Hepatocyte (in vitro differentiated cells): ENCODE measurements around the gene RUNX1. TPM values are rescaled to one million over a fixed set of nuclear protein-coding genes. Genes with fewer than 3 reads are reported as not detected.

ENCODE experiments used
- DNase-seq: peaks from one replicate; pipeline ENCODE4 v3.0.0-alpha.2; 2016; ENCODE audit warnings: low spot score
- H2AFZ ChIP-seq: fragments of 200-600 bp; sonication (generic); 2 replicates; pipeline ENCODE4 v1.6.0; 2016; ENCODE audit warnings: antibody characterized with exemption, mild to moderate bottlenecking
- H3K27ac ChIP-seq: fragments of 200-600 bp; sonication (generic); 2 replicates; pipeline ENCODE4 v1.5.1; 2016; ENCODE audit warnings: mild to moderate bottlenecking
- H3K27me3 ChIP-seq: fragments of 200-600 bp; sonication (generic); 2 replicates; pipeline ENCODE4 v1.6.1; 2016
- H3K36me3 ChIP-seq: fragments of 200-600 bp; sonication (generic); replicated peaks from 2 replicates; pipeline ENCODE4 v1.5.1; 2016; ENCODE audit warnings: low read depth; ENCODE audit not compliant: insufficient read depth
- H3K4me1 ChIP-seq: fragments of 200-600 bp; sonication (generic); 2 replicates; pipeline ENCODE4 v1.5.1; 2016; ENCODE audit warnings: mild to moderate bottlenecking, moderate library complexity; ENCODE audit not compliant: insufficient read depth
- H3K4me2 ChIP-seq: fragments of 200-600 bp; sonication (generic); 2 replicates; pipeline ENCODE4 v1.6.0; 2016
- H3K4me3 ChIP-seq: fragments of 200-600 bp; sonication (generic); 2 replicates; pipeline ENCODE4 v1.5.1; 2016; ENCODE audit warnings: mild to moderate bottlenecking
- H3K79me2 ChIP-seq: fragments of 200-600 bp; sonication (generic); 2 replicates; pipeline ENCODE4 v1.6.0; 2017; ENCODE audit warnings: mild to moderate bottlenecking
- H3K9me2 ChIP-seq: fragments of 200-600 bp; sonication (generic); replicated peaks from 2 replicates; pipeline ENCODE4 v1.6.0; 2017; ENCODE audit warnings: mild to moderate bottlenecking; ENCODE audit not compliant: insufficient read depth
- H3K9me3 ChIP-seq: fragments of 200-600 bp; sonication (generic); 2 replicates; pipeline ENCODE4 v1.5.1; 2016; ENCODE audit warnings: low read depth, mild to moderate bottlenecking
- H4K20me1 ChIP-seq: fragments of 200-600 bp; sonication (generic); 2 replicates; pipeline ENCODE4 v1.6.0; 2016; ENCODE audit warnings: mild to moderate bottlenecking; ENCODE audit not compliant: insufficient read depth, poor library complexity, severe bottlenecking
- EZH2 ChIP-seq: fragments of 200-600 bp; sonication (generic); IDR thresholded peaks from 2 replicates; pipeline ENCODE4 v1.6.1; 2016; ENCODE audit warnings: antibody characterized with exemption, mild to moderate bottlenecking, borderline replicate concordance
- EZH2phosphoT487 ChIP-seq: fragments of 200-600 bp; sonication (generic); IDR thresholded peaks from one replicate; pipeline ENCODE4 v1.6.1; 2018; ENCODE audit warnings: antibody characterized with exemption, mild to moderate bottlenecking, low read depth, moderate library complexity; ENCODE audit not compliant: unreplicated experiment, severe bottlenecking
- WGBS: methylation state at CpG from one replicate; pipeline ENCODE4 v1.1.6; 2016; ENCODE audit warnings: low lambda C conversion rate; ENCODE audit errors: missing lambda C conversion rate; 5-methylcytosine and 5-hydroxymethylcytosine counted together
- polyA plus RNA-seq: library from polyadenylated mRNA; unstranded; fragments of >200 nt; fragmentation: Nextera tagmentation; extraction: Ambion mirVana; gene quantifications from 2 replicates; pipeline ENCODE4 v1.2.1, GENCODE V29; 2016
- total RNA-seq: library from RNA; depleted of rRNA; stranded (reverse); fragments of >200 nt; gene quantifications from 2 replicates; pipeline ENCODE4 v1.2.3, GENCODE V29; 2014
- TF ChIP-seq, protein P1 (sequence below): fragments of 200-600 bp; sonication (generic); IDR thresholded peaks from 2 replicates; pipeline ENCODE4 v1.5.1; 2016; ENCODE audit warnings: antibody characterized with exemption, mild to moderate bottlenecking; ENCODE audit not compliant: poor library complexity

Gene RUNX1
- total and polyA plus RNA-seq, 2 experiments from 2014 or later: 8.5 to 10.9 TPM

DNA sequence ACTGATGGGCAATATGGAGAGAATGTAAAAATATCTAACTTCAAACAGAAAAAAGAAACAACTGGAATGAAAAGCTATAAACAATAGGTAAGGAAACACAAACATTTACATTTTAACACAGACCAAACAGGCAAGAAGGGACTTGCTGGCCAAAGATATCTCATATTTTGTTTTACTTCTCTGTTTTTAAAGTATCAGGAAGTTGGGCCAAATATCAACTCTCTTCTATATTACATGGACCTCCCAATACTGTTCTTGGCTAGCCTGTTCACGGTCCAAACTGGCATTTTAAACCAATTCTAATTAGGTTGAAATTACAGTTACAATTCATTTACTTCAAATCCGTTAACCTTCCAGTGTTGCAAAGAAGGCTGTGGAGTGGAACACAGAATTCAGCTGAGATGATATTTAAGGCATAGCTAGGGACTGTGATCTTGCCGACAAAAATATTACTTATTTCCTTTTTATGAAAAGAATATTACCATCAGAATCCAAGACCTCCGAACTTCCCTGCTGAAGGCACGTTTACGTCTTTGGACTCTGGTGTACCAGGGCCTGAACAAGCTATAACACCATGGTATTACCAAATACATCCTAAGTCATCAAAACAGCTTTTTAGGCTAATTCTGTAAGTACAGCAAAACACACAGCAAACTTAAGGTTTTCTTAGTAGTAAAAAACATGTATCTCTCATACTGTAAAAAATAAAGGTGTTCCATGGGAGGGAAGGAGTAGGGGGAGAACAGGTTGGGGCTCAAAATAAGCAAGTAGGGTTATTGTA lies 165.4 kb downstream of the RUNX1 start:
- Histone ChIP-seq H3K4me1 (peaks cover 15% of the 10 kb centered on the region), H3K4me2 (peak overlapping the region; percentile 87), H3K4me3 (peak overlapping the region; percentile 57), H3K36me3 (no peaks in the 10 kb centered on the region), H3K27ac (peak overlapping the region; percentile 97), H3K79me2 (peaks cover 86% of the 10 kb centered on the region), H4K20me1 (peaks cover 9% of the 10 kb centered on the region), H3K9me2 (no peaks in the 10 kb centered on the region), H2AFZ (no peak overlapping the region), H3K27me3 (no peaks in the 10 kb centered on the region), H3K9me3 (no peaks in the 10 kb centered on the region)
- DNase-seq: no peak
- 80% methylated on average over 6 of the region's 6 CpGs for WGBS
- TF ChIP-seq EZH2phosphoT487: no peak
- no peak for TF ChIP-seq EZH2
- TF ChIP-seq, protein P1, sequence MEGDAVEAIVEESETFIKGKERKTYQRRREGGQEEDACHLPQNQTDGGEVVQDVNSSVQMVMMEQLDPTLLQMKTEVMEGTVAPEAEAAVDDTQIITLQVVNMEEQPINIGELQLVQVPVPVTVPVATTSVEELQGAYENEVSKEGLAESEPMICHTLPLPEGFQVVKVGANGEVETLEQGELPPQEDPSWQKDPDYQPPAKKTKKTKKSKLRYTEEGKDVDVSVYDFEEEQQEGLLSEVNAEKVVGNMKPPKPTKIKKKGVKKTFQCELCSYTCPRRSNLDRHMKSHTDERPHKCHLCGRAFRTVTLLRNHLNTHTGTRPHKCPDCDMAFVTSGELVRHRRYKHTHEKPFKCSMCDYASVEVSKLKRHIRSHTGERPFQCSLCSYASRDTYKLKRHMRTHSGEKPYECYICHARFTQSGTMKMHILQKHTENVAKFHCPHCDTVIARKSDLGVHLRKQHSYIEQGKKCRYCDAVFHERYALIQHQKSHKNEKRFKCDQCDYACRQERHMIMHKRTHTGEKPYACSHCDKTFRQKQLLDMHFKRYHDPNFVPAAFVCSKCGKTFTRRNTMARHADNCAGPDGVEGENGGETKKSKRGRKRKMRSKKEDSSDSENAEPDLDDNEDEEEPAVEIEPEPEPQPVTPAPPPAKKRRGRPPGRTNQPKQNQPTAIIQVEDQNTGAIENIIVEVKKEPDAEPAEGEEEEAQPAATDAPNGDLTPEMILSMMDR: no peak

DNA sequence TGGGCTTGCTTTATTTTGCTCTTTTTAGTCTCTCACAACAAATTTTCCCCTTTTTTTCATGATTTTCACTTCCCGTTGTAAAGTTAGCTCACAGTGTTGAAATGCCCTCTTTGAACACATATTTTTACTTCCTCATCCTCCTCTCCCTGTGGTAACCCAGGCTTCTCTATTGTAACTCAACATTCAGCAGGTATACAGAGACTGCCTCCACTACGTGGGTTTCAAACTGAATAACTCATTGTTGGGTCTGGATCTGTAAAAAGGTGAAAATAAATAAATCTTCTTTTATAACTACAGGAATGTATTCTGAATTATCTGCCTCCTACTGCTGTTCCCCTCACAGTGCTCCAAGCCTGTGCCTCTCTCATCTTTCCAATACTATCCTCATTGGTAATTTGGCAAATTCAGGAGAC lies 166.4 kb downstream of the RUNX1 start:
- Histone ChIP-seq H3K27me3 (no peaks in the 10 kb centered on the region), H3K9me3 (no peaks in the 10 kb centered on the region), H3K79me2 (peaks cover 84% of the 10 kb centered on the region), H3K27ac (peak overlapping the region; percentile 97), H3K9me2 (no peaks in the 10 kb centered on the region), H4K20me1 (peaks cover 6% of the 10 kb centered on the region), H3K4me2 (peak overlapping the region; percentile 87), H3K36me3 (no peaks in the 10 kb centered on the region), H2AFZ (no peak overlapping the region), H3K4me1 (peaks cover 21% of the 10 kb centered on the region), H3K4me3 (no peak overlapping the region)
- DNase-seq: no peak
- WGBS: 70% methylated on average over 2 of the region's 2 CpGs
- TF ChIP-seq EZH2: no peak
- TF ChIP-seq EZH2phosphoT487: no peak
- TF ChIP-seq, protein P1: no peak

DNA sequence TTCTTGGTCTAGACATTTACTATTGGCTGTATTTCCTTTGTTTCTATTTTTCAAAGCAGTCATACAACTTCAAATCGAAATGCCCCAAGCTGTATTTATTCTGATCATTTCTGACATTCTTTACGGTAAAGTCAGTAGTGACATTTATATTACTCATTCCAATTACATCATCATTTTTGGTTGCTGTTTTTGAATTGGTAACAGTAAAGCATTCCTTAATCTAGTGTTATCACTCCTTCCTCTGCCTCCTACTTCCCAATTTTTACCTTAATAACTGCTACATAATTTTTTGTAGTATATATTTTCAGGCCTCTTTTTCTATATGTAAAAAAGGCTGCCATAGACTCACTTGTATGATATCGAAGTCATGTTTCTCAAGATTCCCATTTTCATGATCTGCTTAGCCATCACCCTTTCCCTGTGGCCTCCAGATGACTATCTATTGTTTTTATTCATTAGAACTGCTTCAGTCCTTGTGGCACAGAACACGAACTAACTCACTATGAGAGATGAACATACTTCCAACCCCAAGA lies 167.2 kb downstream of the RUNX1 start:
- H3K79me2 ChIP-seq: peaks cover 81% of the 10 kb centered on the region
- no peaks in the 10 kb centered on the region for H3K27me3 ChIP-seq
- H3K4me1 ChIP-seq: peaks cover 23% of the 10 kb centered on the region
- H3K36me3 ChIP-seq: no peaks in the 10 kb centered on the region
- no peak for DNase-seq
- H3K4me3 ChIP-seq: peak overlapping the region; percentile 3
- H3K4me2 ChIP-seq: peak overlapping the region; percentile 87
- no peaks in the 10 kb centered on the region for H3K9me3 ChIP-seq
- peak overlapping the region; percentile 55 for H3K27ac ChIP-seq
- H4K20me1 ChIP-seq: peaks cover 6% of the 10 kb centered on the region
- TF ChIP-seq EZH2 (no peak), EZH2phosphoT487 (no peak)
- TF ChIP-seq, protein P1: no peak
- WGBS: 88% methylated on average over 4 of the region's 4 CpGs
- H3K9me2 ChIP-seq: no peaks in the 10 kb centered on the region
- no peak overlapping the region for H2AFZ ChIP-seq
